Thyroid gland (tissue), 4 donors: ENCODE results near the gene CREM.

Experiments used
- CTCF ChIP-seq, 6 experiments: fragments of 200-600 bp in 3 of 6; fragments of 450-650 bp in 3 of 6; sonication (generic) in 3 of 6; IDR thresholded peaks; one replicate each; pipeline ENCODE4 v1.5.1; 2016 to 2019; ENCODE audit warnings: antibody characterized with exemption in 6 of 6, mild to moderate bottlenecking in 2 of 6, inconsistent platforms in 1 of 6, moderate library complexity in 1 of 6
- POLR2A ChIP-seq, 2 donors: fragments of 450-650 bp; IDR thresholded peaks; one replicate each; pipeline ENCODE4 v1.6.1; 2017; ENCODE audit warnings: antibody characterized with exemption in 2 of 2, mild to moderate bottlenecking in 2 of 2, moderate library complexity in 1 of 2

- peak; percentile 96 to 100 for TF ChIP-seq POLR2A (IDR thresholded peaks at IDR 0.05)
- peak; percentile 77 to 94 (median 86) for TF ChIP-seq CTCF (IDR thresholded peaks at IDR 0.05)
Measured at GRCh38 chr10:35126530-35127288, at the start of gene CREM.
